ENCODE results near the gene GPLD1.

- TF ChIP-seq GATA2 (IDR thresholded peaks at IDR 0.05; ENCODE audit: low read depth, low read length) (no peak), GATA3 (IDR thresholded peaks at IDR 0.05; ENCODE audit: low read depth, low read length) (no peak)
These were observed 1.6 kb upstream of the GPLD1 start for GRCh38 chr6:24490948-24491347.
